Urinary bladder (tissue), 4 donors: ENCODE measurements around the gene COX7C. TPM values are rescaled to one million over a fixed set of nuclear protein-coding genes. Genes with fewer than 3 reads are reported as not detected.
"Not testable (repeated sequence)": the region's sequence is repeated elsewhere in the genome, so short reads cannot be mapped to it uniquely, and the experiment has no call there.

Source experiments
- DNase-seq: peaks from one replicate; pipeline ENCODE4 v3.0.0-alpha.2; 2015; ENCODE audit errors: extremely low spot score
- H3K27ac ChIP-seq: one replicate; pipeline ENCODE4 v1.5.1; 2013; ENCODE audit warnings: low read depth, mild to moderate bottlenecking, moderate library complexity
- H3K36me3 ChIP-seq: one replicate; pipeline ENCODE4 v1.6.1; 2013; ENCODE audit warnings: mild to moderate bottlenecking, moderate library complexity; ENCODE audit not compliant: insufficient read depth
- H3K4me1 ChIP-seq: one replicate; pipeline ENCODE4 v1.6.1; 2013; ENCODE audit warnings: mild to moderate bottlenecking, moderate library complexity; ENCODE audit not compliant: insufficient read depth
- H3K4me3 ChIP-seq: one replicate; pipeline ENCODE4 v1.5.1; 2013; ENCODE audit warnings: low read depth, low read length
- WGBS: extraction: QIAGEN DNeasy Blood & Tissue Kit; methylation state at CpG from one replicate; pipeline ENCODE4 v1.1.7; 2013; 5-methylcytosine and 5-hydroxymethylcytosine counted together
- polyA plus RNA-seq: library from polyadenylated mRNA; stranded (reverse); fragments of 200-250 nt; gene quantifications from one replicate; pipeline ENCODE4 v1.2.3, GENCODE V29; 2013
- total RNA-seq: library from RNA; depleted of rRNA; stranded (reverse); fragments of >200 nt; gene quantifications from one replicate; pipeline ENCODE4 v1.2.3, GENCODE V29; 2014
- donor health status: healthy with polysubstance abuse.
- donor health status: healthy.

Gene COX7C
- total RNA-seq (339 TPM), polyA plus RNA-seq (908 TPM)

GRCh38 chr5:86617756-86618576, at the start of gene COX7C:
COX7C (plus strand) TSS chr5:86617941; CDS start chr5:86618056, 115 bp downstream.
- DNase-seq, result peak; percentile 97
- H3K4me3 ChIP-seq, result peak within 1 kb of the TSS; percentile 89
- WGBS, result under 1% methylated on average over 41 of the region's 41 CpGs

GRCh38 chr5:86569522-86570426, 48.0 kb upstream of the COX7C start:
- WGBS, result 98% methylated on average over 42 of the region's 44 CpGs
- DNase-seq, result not testable (repeated sequence)

More at GRCh38 chr5:86617756-86618576, at the start of gene COX7C:
- H3K36me3 ChIP-seq, result peaks cover 2% of the 10 kb centered on the region
- H3K4me1 ChIP-seq, result no peaks in the 10 kb centered on the region
- H3K27ac ChIP-seq, result peak within 1 kb of the TSS; percentile 91

DNA sequence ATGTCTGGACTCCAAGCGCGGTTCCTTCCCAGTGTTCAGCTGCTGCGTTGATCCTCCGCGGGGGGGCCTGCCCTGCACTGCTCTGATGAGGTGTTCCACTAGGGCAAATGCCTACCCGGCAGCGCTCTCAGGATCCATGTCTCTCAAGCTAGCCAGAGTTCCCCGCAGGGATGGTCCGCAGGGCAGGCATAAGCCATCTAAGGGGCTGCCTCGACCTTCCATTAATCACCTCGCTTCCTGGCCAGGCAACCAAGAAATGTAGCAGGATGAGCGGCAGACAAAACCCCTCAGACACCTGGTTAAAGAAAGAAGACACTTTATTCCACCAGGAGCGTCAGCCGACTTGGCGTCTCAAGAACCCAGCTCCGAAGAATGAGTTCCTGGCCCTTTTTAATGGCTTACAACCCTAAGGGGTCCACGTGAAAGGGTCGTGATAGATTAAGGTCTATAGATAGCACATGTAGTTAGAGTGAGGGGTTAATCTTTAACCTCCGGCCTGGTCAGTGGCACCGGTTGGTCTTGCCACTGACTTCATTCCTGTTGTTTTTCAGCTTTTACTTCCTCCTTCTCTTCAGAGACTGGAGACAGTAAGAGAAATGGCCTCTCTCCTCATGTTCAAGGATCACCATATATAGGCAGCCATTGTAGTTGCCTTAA, 47.2 kb upstream of the COX7C start:
- WGBS, result 93% methylated on average over 20 of the region's 20 CpGs
- no peak overlapping the region for H3K4me3 ChIP-seq
- no peak overlapping the region for H3K27ac ChIP-seq
- no peaks in the 10 kb centered on the region for H3K4me1 ChIP-seq
- H3K36me3 ChIP-seq, result no peaks in the 10 kb centered on the region
- DNase-seq, result no peak

More at GRCh38 chr5:86569522-86570426, 48.0 kb upstream of the COX7C start:
- not testable (repeated sequence) for H3K36me3 ChIP-seq, H3K27ac ChIP-seq, H3K4me1 ChIP-seq, H3K4me3 ChIP-seq

DNA sequence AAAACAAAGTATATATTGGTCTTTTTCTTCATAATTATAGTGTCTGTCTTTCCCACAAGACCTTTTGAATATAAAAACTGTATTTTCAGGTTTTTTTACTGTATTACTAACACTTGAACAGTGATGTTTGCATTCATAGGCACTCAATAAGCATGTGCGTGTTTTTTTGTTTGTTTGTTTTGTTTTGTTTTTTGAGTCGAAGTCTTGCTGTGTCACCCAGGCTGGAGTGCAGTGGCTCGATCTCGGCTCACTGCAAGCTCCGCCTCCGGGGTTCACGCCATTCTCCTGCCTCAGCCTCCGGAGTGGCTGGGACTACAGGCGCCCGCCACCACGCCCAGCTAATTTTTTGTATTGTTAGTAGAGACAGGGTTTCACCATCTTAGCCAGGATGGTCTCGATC, 46.6 kb upstream of the COX7C start:
- H3K36me3 ChIP-seq, DNase-seq, H3K4me1 ChIP-seq, H3K4me3 ChIP-seq, H3K27ac ChIP-seq: not testable (repeated sequence)
- whole genome bisulfite sequencing, result 96% methylated on average over 12 of the region's 12 CpGs

DNA sequence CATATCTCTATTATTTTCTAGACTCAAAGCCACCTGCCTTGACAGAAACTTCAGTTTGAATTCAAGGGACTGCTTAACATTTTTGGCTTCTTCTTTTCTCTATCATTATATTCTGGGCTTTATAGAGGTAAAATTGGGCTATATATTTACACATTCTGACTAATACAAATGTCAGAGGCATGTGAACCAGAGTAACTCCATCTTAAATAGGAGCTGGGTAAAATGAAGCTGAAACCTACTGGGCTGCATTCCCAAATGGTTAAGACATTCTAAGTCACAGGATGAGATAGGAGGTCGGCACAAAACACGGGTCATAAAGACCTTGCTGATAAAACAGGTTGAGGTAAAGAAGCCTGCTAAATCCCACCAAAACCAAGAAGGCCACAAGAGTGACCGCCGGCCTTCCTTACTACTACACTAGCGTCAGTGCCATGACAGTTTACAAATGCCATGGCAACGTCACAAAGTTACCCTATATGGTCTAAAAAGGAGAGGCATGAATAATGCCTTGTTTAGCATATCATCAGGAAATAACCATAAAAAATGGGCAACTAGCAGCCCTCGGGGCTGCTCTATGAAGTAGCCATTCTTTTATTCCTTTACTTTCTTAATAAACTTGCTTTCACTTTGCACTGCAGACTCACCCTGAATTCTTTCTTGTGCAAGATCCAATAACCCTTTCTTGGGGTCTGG, 44.8 kb upstream of the COX7C start:
- DNase-seq, result no peak
- WGBS, result 76% methylated on average over 7 of the region's 7 CpGs
- H3K36me3 ChIP-seq, result no peaks in the 10 kb centered on the region

DNA sequence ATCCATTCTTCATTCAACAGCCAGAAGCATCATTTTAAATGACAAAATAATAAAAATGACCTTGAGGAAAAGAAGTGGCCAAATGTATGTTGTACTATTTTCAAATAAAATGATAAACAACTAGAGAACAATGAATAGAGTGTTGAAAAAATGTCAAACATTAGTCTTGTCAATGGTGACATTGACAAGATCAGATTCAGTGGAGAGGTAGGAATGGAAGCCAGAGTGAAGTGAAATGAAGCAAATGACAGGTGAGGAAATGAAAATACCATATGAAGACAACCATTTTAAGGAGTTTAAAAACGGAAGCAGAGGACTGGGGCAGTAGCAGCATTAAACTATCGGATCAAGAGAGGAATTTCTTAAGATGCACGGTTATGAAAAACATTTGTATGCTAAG, 38.2 kb upstream of the COX7C start:
- H3K27ac ChIP-seq, result no peak overlapping the region
- no peaks in the 10 kb centered on the region for H3K36me3 ChIP-seq
- H3K4me3 ChIP-seq, result no peak overlapping the region
- H3K4me1 ChIP-seq, result no peaks in the 10 kb centered on the region
- 84% methylated on average over 3 of the region's 3 CpGs for WGBS
- no peak for DNase-seq

More for the DNA sequence above, 44.8 kb upstream of the COX7C start:
- Histone ChIP-seq H3K27ac (no peak overlapping the region), H3K4me1 (no peaks in the 10 kb centered on the region), H3K4me3 (no peak overlapping the region)

- Histone ChIP-seq H3K4me1 (no peaks in the 10 kb centered on the region), H3K36me3 (no peaks in the 10 kb centered on the region), H3K4me3 (no peak overlapping the region), H3K27ac (no peak overlapping the region)
- no peak for DNase-seq
Observed at GRCh38 chr5:86596476-86596875, 21.3 kb upstream of the COX7C start.

GRCh38 chr5:86605881-86606280, 11.9 kb upstream of the COX7C start:
- Histone ChIP-seq H3K4me3 (no peak overlapping the region), H3K36me3 (no peaks in the 10 kb centered on the region), H3K27ac (no peak overlapping the region), H3K4me1 (no peaks in the 10 kb centered on the region)
- no peak for DNase-seq
- 90% methylated on average over 3 of the region's 3 CpGs for WGBS

- Histone ChIP-seq H3K27ac (no peak overlapping the region), H3K36me3 (no peaks in the 10 kb centered on the region), H3K4me3 (no peak overlapping the region), H3K4me1 (no peaks in the 10 kb centered on the region)
- 94% methylated on average over 2 of the region's 2 CpGs for WGBS
- no peak for DNase-seq
Observed at GRCh38 chr5:86613455-86613854, 4.3 kb upstream of the COX7C start.

DNA sequence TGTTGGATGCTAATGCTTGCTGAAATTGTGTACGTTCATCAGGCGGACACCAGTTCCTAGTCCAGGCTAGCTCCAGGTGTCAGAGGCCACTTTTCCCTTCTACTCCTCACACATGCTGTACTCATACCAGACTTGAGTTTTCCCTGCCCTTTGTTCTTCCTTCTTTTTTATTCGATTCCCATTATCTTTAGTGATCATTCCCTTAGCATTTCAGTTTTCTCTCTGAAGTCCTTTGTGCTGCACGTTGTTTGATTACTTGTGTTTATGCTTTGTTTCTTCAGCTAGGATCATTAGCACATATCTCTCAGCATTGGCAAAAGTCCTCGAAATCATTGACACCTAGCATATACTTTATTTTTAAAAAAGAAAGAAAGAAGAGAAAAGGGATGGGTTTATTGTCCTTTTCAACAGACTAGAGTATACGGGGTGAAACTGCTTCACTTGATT, 409 bp upstream of the COX7C start:
- Histone ChIP-seq H3K36me3 (peaks cover 2% of the 10 kb centered on the region), H3K4me3 (no peak overlapping the region), H3K27ac (no peak overlapping the region), H3K4me1 (no peaks in the 10 kb centered on the region)
- DNase-seq, result no peak
- 63% methylated on average over 6 of the region's 6 CpGs for WGBS

GRCh38 chr5:86623785-86624483, 6.2 kb downstream of the COX7C start:
- Histone ChIP-seq H3K36me3 (peaks cover 2% of the 10 kb centered on the region), H3K4me1 (no peaks in the 10 kb centered on the region), H3K4me3 (no peak overlapping the region), H3K27ac (no peak overlapping the region)
- 88% methylated on average over 4 of the region's 4 CpGs for WGBS
- no peak for DNase-seq

GRCh38 chr5:86625148-86625547, 7.4 kb downstream of the COX7C start:
- H3K27ac ChIP-seq, result no peak overlapping the region
- peaks cover 2% of the 10 kb centered on the region for H3K36me3 ChIP-seq
- no peak for DNase-seq
- H3K4me1 ChIP-seq, result no peaks in the 10 kb centered on the region
- WGBS, result 84% methylated on average over 2 of the region's 2 CpGs
- no peak overlapping the region for H3K4me3 ChIP-seq
